ENCODE measurements around the gene PARS2.

Gene PARS2

GRCh38 chr1:54768093-54768492 lies 3.8 kb upstream of the PARS2 start:
- no peak for DNase-seq

GRCh38 chr1:54767526-54767925 lies 3.2 kb upstream of the PARS2 start:
- no peak for DNase-seq

GRCh38 chr1:54766726-54767125 lies 2.4 kb upstream of the PARS2 start:
- no peak for DNase-seq

GRCh38 chr1:54764922-54765561 lies 719 bp upstream of the PARS2 start:
- no peak for DNase-seq

GRCh38 chr1:54763816-54764132 lies 549 bp downstream of the PARS2 start:
- no peak for DNase-seq

GRCh38 chr1:54758678-54759348 lies 5.5 kb downstream of the PARS2 start:
- no peak for DNase-seq

GRCh38 chr1:54757833-54758232 lies 6.5 kb downstream of the PARS2 start:
- no peak for DNase-seq

- no peak for DNase-seq
Observed at GRCh38 chr1:54754486-54755285, 9.6 kb downstream of the PARS2 start.

GRCh38 chr1:54754045-54754444 lies 10.3 kb downstream of the PARS2 start:
- no peak for DNase-seq

- no peak for DNase-seq
Observed at GRCh38 chr1:54751426-54751825, 12.9 kb downstream of the PARS2 start.

- no peak for DNase-seq
Observed at GRCh38 chr1:54750596-54750995, 13.7 kb downstream of the PARS2 start.

- no peak for DNase-seq
Observed at GRCh38 chr1:54748094-54748835, 16.1 kb downstream of the PARS2 start.

- DNase-seq = no peak
Observed at GRCh38 chr1:54745864-54746263, 18.5 kb downstream of the PARS2 start.

- DNase-seq = no peak
Observed at GRCh38 chr1:54745274-54745673, 19.0 kb downstream of the PARS2 start.

GRCh38 chr1:54744696-54745095 lies 19.6 kb downstream of the PARS2 start:
- DNase-seq = no peak

GRCh38 chr1:54743416-54744226 lies 20.7 kb downstream of the PARS2 start:
- no peak for DNase-seq

GRCh38 chr1:54742282-54742681 lies 22.0 kb downstream of the PARS2 start:
- DNase-seq = no peak

- DNase-seq = no peak
Observed at GRCh38 chr1:54741531-54741930, 22.8 kb downstream of the PARS2 start.

- DNase-seq = no peak
Observed at GRCh38 chr1:54738244-54738643, 26.1 kb downstream of the PARS2 start.

- DNase-seq = no peak
Observed at GRCh38 chr1:54736685-54737084, 27.6 kb downstream of the PARS2 start.

- DNase-seq = no peak
Observed at GRCh38 chr1:54728027-54728426, 36.3 kb downstream of the PARS2 start.

- no peak for DNase-seq
Observed at GRCh38 chr1:54724771-54725170, 39.6 kb downstream of the PARS2 start.

GRCh38 chr1:54723985-54724384 lies 40.3 kb downstream of the PARS2 start:
- no peak for DNase-seq
